ENCODE results near the gene GALNT8. TPM values are rescaled to one million over a fixed set of nuclear protein-coding genes. Genes with fewer than 3 reads are reported as not detected.
A peak's percentile ranks its signal among the peaks of the same experiment; 100 is the strongest.
"Not testable (repeated sequence)": the region's sequence is repeated elsewhere in the genome, so short reads cannot be mapped to it uniquely, and the experiment has no call there.

Gene GALNT8
- total and polyA plus RNA-seq, 5 donors from 2014 or later = 2.0 to 7.3 (median 3.5) TPM

DNA sequence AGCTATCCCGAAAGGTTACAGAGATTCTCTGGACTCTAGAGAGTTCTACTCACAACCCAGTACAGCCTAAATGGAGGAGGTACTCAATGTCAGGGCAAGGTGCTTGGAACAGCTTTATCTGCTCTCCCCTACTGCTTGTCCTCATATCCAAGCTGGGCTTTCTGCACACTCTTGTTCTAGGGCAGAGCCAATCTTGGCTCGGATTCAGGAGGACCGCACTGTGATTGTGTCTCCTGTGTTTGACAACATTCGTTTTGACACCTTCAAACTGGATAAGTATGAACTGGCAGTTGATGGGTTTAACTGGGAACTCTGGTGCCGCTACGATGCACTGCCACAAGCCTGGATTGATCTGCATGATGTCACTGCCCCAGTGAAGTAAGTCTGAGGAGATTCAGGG is 25.0 kb downstream of the GALNT8 start:
- H3K36me3 ChIP-seq (ENCODE audit: control insufficient read depth, insufficient read depth, low read length) = no peaks in the 10 kb centered on the region
- Mint-ChIP-seq H3K4me3 (no peak overlapping the region), H3K4me1 (no peaks in the 10 kb centered on the region), H3K9me3 (peaks cover 0 to 2% (median 0%) of the 10 kb centered on the region in 7 donors), H3K36me3 (no peaks in the 10 kb centered on the region), H3K27ac (no peak overlapping the region), H3K27me3 (peaks cover 25% of the 10 kb centered on the region)
- H3K4me3 ChIP-seq (ENCODE audit: low read depth, low read length) = no peak overlapping the region
- no peak for DNase-seq
- no peaks in the 10 kb centered on the region for H3K9me3 ChIP-seq (ENCODE audit: control insufficient read depth in 2 of 2, low read length in 2 of 2)
- peaks cover 3% of the 10 kb centered on the region for H3K27me3 ChIP-seq (ENCODE audit: control insufficient read depth, insufficient read depth, low read length)
- no peaks in the 10 kb centered on the region for H3K4me1 ChIP-seq (ENCODE audit: control insufficient read depth, insufficient read depth, low read length, poor library complexity, severe bottlenecking)
- H3K27ac ChIP-seq (ENCODE audit: insufficient read depth, low read length, poor library complexity, severe bottlenecking) = no peak overlapping the region
- ATAC-seq (ENCODE audit: low read depth in 2 of 2) = no peak

GRCh38 chr12:4751654-4752053 is 31.5 kb downstream of the GALNT8 start:
- not testable (repeated sequence) for H3K4me3 Mint-ChIP-seq

GRCh38 chr12:4762773-4763172 is 42.6 kb downstream of the GALNT8 start:
- peaks cover 0 to 7% (median 0%) of the 10 kb centered on the region in 4 donors for H3K4me1 Mint-ChIP-seq
- peaks cover 3% of the 10 kb centered on the region for H3K27me3 ChIP-seq (ENCODE audit: control insufficient read depth, insufficient read depth, low read length)
- no peaks in the 10 kb centered on the region for H3K36me3 Mint-ChIP-seq
- H3K4me3 ChIP-seq (ENCODE audit: low read depth, low read length) = no peak overlapping the region
- H3K36me3 ChIP-seq (ENCODE audit: control insufficient read depth, insufficient read depth, low read length) = no peaks in the 10 kb centered on the region
- no peaks in the 10 kb centered on the region for H3K4me1 ChIP-seq (ENCODE audit: control insufficient read depth, insufficient read depth, low read length, poor library complexity, severe bottlenecking)
- no peak overlapping the region for H3K4me3 Mint-ChIP-seq
- ATAC-seq (ENCODE audit: low read depth in 2 of 2) (no peak), DNase-seq (no peak)
- H3K27me3 Mint-ChIP-seq = peaks cover 17% of the 10 kb centered on the region
- no peaks in the 10 kb centered on the region for H3K9me3 Mint-ChIP-seq
- no peak overlapping the region for H3K27ac ChIP-seq (ENCODE audit: insufficient read depth, low read length, poor library complexity, severe bottlenecking)
- H3K9me3 ChIP-seq (ENCODE audit: control insufficient read depth in 2 of 2, low read length in 2 of 2) = no peaks in the 10 kb centered on the region
- no peak overlapping the region for H3K27ac Mint-ChIP-seq

More at GRCh38 chr12:4751654-4752053, 31.5 kb downstream of the GALNT8 start:
- H3K36me3 ChIP-seq (ENCODE audit: control insufficient read depth, insufficient read depth, low read length); H3K4me1 ChIP-seq (ENCODE audit: control insufficient read depth, insufficient read depth, low read length, poor library complexity, severe bottlenecking); H3K36me3 Mint-ChIP-seq; H3K27ac ChIP-seq (ENCODE audit: insufficient read depth, low read length, poor library complexity, severe bottlenecking); DNase-seq; H3K9me3 Mint-ChIP-seq; H3K4me3 ChIP-seq (ENCODE audit: low read depth, low read length); H3K27ac Mint-ChIP-seq; ATAC-seq (ENCODE audit: low read depth in 2 of 2); H3K27me3 ChIP-seq (ENCODE audit: control insufficient read depth, insufficient read depth, low read length); H3K4me1 Mint-ChIP-seq; H3K9me3 ChIP-seq (ENCODE audit: control insufficient read depth in 2 of 2, low read length in 2 of 2): not testable (repeated sequence)
- H3K27me3 Mint-ChIP-seq = peaks cover 33% of the 10 kb centered on the region

DNA sequence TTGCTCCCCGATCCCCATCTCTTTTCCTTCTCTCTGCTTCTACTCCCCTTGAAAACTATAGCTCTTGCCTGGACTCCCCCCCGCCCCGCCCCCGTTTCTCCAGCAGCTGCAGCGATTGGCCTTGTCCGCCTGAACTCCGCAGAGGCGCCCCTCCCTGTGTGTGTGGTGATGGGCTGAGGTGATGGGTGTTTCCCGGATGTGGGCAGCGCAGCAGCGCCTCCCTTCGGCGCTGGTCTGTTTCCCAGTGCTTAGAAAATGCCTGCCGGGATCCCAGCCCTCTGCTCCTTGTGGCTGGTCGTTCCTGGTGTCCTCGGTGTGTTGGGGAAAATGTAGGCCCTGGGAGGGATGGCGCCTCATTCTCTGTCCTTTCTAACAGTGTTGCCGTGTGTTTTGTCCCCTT is 43.3 kb downstream of the GALNT8 start:
- Histone ChIP-seq H3K36me3 (ENCODE audit: control insufficient read depth, insufficient read depth, low read length) (no peaks in the 10 kb centered on the region), H3K27ac (ENCODE audit: insufficient read depth, low read length, poor library complexity, severe bottlenecking) (no peak overlapping the region), H3K4me1 (ENCODE audit: control insufficient read depth, insufficient read depth, low read length, poor library complexity, severe bottlenecking) (no peaks in the 10 kb centered on the region), H3K4me3 (ENCODE audit: low read depth, low read length) (no peak overlapping the region), H3K9me3 (ENCODE audit: control insufficient read depth in 2 of 2, low read length in 2 of 2) (no peaks in the 10 kb centered on the region), H3K27me3 (ENCODE audit: control insufficient read depth, insufficient read depth, low read length) (peaks cover 3% of the 10 kb centered on the region)
- DNase-seq (no peak), ATAC-seq (ENCODE audit: low read depth in 2 of 2) (no peak)
- Mint-ChIP-seq H3K27ac (no peak overlapping the region), H3K27me3 (peaks cover 11% of the 10 kb centered on the region), H3K36me3 (no peaks in the 10 kb centered on the region), H3K4me3 (no peak overlapping the region), H3K9me3 (no peaks in the 10 kb centered on the region), H3K4me1 (peaks cover 0 to 7% (median 0%) of the 10 kb centered on the region in 4 donors)

GRCh38 chr12:4766445-4766844 is 46.2 kb downstream of the GALNT8 start:
- H3K36me3 Mint-ChIP-seq = peaks cover 3% of the 10 kb centered on the region
- no peaks in the 10 kb centered on the region for H3K4me1 ChIP-seq (ENCODE audit: control insufficient read depth, insufficient read depth, low read length, poor library complexity, severe bottlenecking)
- H3K9me3 ChIP-seq (ENCODE audit: control insufficient read depth in 2 of 2, low read length in 2 of 2) = no peaks in the 10 kb centered on the region
- no peak overlapping the region for H3K27ac Mint-ChIP-seq
- DNase-seq = no peak
- no peak for ATAC-seq (ENCODE audit: low read depth in 2 of 2)
- no peak overlapping the region for H3K27ac ChIP-seq (ENCODE audit: insufficient read depth, low read length, poor library complexity, severe bottlenecking)
- peaks cover 3% of the 10 kb centered on the region for H3K27me3 ChIP-seq (ENCODE audit: control insufficient read depth, insufficient read depth, low read length)
- peaks cover 0 to 7% (median 0%) of the 10 kb centered on the region in 4 donors for H3K4me1 Mint-ChIP-seq
- H3K9me3 Mint-ChIP-seq = peaks cover 0 to 2% (median 0%) of the 10 kb centered on the region in 7 donors
- no peak overlapping the region for H3K4me3 Mint-ChIP-seq
- no peak overlapping the region for H3K4me3 ChIP-seq (ENCODE audit: low read depth, low read length)
- no peaks in the 10 kb centered on the region for H3K36me3 ChIP-seq (ENCODE audit: control insufficient read depth, insufficient read depth, low read length)
- H3K27me3 Mint-ChIP-seq = peaks cover 14% of the 10 kb centered on the region

GRCh38 chr12:4767186-4767585 is 47.0 kb downstream of the GALNT8 start:
- Mint-ChIP-seq H3K4me3 (no peak overlapping the region), H3K27me3 (peaks cover 10% of the 10 kb centered on the region), H3K4me1 (peaks cover 0 to 7% (median 0%) of the 10 kb centered on the region in 4 donors), H3K27ac (peak overlapping the region in 1 of 3 donors; percentile 9), H3K36me3 (peaks cover 3% of the 10 kb centered on the region), H3K9me3 (peaks cover 0 to 3% (median 0%) of the 10 kb centered on the region in 7 donors)
- Histone ChIP-seq H3K9me3 (ENCODE audit: control insufficient read depth in 2 of 2, low read length in 2 of 2) (no peaks in the 10 kb centered on the region), H3K4me1 (ENCODE audit: control insufficient read depth, insufficient read depth, low read length, poor library complexity, severe bottlenecking) (no peaks in the 10 kb centered on the region), H3K27me3 (ENCODE audit: control insufficient read depth, insufficient read depth, low read length) (no peaks in the 10 kb centered on the region), H3K36me3 (ENCODE audit: control insufficient read depth, insufficient read depth, low read length) (no peaks in the 10 kb centered on the region), H3K4me3 (ENCODE audit: low read depth, low read length) (no peak overlapping the region), H3K27ac (ENCODE audit: insufficient read depth, low read length, poor library complexity, severe bottlenecking) (no peak overlapping the region)
- DNase-seq (no peak), ATAC-seq (ENCODE audit: low read depth in 2 of 2) (no peak)

GRCh38 chr12:4768341-4768740 is 48.1 kb downstream of the GALNT8 start:
- no peak overlapping the region for H3K27ac ChIP-seq (ENCODE audit: insufficient read depth, low read length, poor library complexity, severe bottlenecking)
- no peaks in the 10 kb centered on the region for H3K27me3 ChIP-seq (ENCODE audit: control insufficient read depth, insufficient read depth, low read length)
- H3K4me3 ChIP-seq (ENCODE audit: low read depth, low read length) = no peak overlapping the region
- Mint-ChIP-seq H3K4me1 (peaks cover 0 to 5% (median 0%) of the 10 kb centered on the region in 4 donors), H3K36me3 (peaks cover 3% of the 10 kb centered on the region), H3K4me3 (no peak overlapping the region), H3K27ac (no peak overlapping the region), H3K27me3 (peaks cover 14% of the 10 kb centered on the region), H3K9me3 (peaks cover 0 to 3% (median 0%) of the 10 kb centered on the region in 7 donors)
- DNase-seq = no peak
- H3K4me1 ChIP-seq (ENCODE audit: control insufficient read depth, insufficient read depth, low read length, poor library complexity, severe bottlenecking) = no peaks in the 10 kb centered on the region
- no peaks in the 10 kb centered on the region for H3K9me3 ChIP-seq (ENCODE audit: control insufficient read depth in 2 of 2, low read length in 2 of 2)
- H3K36me3 ChIP-seq (ENCODE audit: control insufficient read depth, insufficient read depth, low read length) = no peaks in the 10 kb centered on the region
- ATAC-seq (ENCODE audit: low read depth in 2 of 2) = no peak

DNA sequence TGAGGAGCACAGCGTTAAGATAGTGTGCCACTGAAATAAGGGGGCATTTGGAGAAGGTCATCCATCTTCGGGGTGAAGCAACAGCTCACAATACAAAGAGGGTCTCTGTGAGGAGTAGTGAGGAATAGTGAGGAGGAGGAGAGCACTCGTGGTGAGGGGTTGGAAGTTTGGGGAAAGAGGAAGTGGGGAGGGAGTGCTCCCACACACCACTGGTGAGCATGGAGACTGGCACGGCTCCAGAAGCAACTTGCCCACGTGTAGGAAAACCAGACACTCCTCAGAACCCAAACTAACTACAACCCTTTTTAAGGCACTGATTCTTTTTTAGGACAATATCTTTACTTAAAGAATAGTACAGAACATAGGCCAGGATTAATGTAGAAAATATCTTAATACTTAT is 48.9 kb downstream of the GALNT8 start:
- no peaks in the 10 kb centered on the region for H3K4me1 ChIP-seq (ENCODE audit: control insufficient read depth, insufficient read depth, low read length, poor library complexity, severe bottlenecking)
- DNase-seq (no peak), ATAC-seq (ENCODE audit: low read depth in 2 of 2) (no peak)
- Mint-ChIP-seq H3K4me1 (no peaks in the 10 kb centered on the region), H3K4me3 (no peak overlapping the region), H3K27ac (no peak overlapping the region), H3K9me3 (peaks cover 0 to 3% (median 0%) of the 10 kb centered on the region in 7 donors), H3K27me3 (peaks cover 9% of the 10 kb centered on the region), H3K36me3 (peaks cover 3% of the 10 kb centered on the region)
- no peak overlapping the region for H3K27ac ChIP-seq (ENCODE audit: insufficient read depth, low read length, poor library complexity, severe bottlenecking)
- no peaks in the 10 kb centered on the region for H3K36me3 ChIP-seq (ENCODE audit: control insufficient read depth, insufficient read depth, low read length)
- H3K9me3 ChIP-seq (ENCODE audit: control insufficient read depth in 2 of 2, low read length in 2 of 2) = no peaks in the 10 kb centered on the region
- no peak overlapping the region for H3K4me3 ChIP-seq (ENCODE audit: low read depth, low read length)
- no peaks in the 10 kb centered on the region for H3K27me3 ChIP-seq (ENCODE audit: control insufficient read depth, insufficient read depth, low read length)

Data from CD4-positive, CD25-positive, alpha-beta regulatory T cell (primary cell).